ENCODE data around the gene TMPRSS3.

TMPRSS3 gene

DNA sequence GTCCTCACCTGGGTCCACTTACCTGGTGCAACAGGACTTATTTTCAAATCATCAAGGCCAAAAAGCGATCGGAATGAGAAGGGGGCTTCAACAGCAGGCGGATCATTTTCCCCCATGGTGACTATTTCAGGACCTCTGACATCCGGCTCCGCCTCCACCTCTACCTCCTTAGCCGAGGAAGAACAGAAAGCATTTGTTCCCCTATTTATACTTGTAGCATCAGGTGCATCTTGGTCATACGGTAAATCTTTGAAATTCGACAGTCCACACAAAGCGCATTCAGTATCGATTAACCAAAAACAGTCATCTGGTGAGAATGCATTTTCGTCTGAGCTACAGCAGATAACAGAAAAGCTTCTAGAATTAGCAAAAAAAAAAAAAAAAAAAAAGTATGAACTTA, 550 bp downstream of the TMPRSS3 start:
- DNase-seq = no peak
- in situ Hi-C loops (cut with HindIII; ENCODE audit: low pct_ligation_motif_present, low pct_unique_long_range_greater_than_20kb, low sequenced_read_pairs) = no loop called here

DNA sequence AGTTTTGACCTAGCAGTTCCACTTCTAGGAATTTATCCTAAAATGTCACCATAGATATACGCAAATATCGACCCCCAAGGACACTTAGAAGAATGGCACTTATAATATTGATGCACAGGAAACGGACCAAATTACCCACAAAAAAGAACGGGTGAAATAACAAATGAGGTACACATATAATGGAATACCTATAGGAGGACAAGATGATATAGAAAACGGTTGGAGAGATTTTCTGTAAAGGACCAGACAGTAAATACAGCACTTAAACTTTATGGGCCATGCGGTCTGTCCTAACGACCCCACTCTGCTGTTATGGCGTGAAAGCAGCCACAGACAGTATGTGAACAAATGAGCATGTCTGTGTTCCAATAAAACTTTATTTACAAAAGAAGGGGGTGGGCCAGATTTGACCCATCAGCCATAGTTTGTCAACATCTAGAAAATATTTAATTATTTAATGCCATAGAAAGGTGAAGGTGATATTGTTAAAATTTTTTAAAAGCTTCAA, 2.4 kb downstream of the TMPRSS3 start:
- DNase-seq = no peak
- in situ Hi-C loops (cut with HindIII; ENCODE audit: low pct_ligation_motif_present, low pct_unique_long_range_greater_than_20kb, low sequenced_read_pairs) = no loop called here

DNA sequence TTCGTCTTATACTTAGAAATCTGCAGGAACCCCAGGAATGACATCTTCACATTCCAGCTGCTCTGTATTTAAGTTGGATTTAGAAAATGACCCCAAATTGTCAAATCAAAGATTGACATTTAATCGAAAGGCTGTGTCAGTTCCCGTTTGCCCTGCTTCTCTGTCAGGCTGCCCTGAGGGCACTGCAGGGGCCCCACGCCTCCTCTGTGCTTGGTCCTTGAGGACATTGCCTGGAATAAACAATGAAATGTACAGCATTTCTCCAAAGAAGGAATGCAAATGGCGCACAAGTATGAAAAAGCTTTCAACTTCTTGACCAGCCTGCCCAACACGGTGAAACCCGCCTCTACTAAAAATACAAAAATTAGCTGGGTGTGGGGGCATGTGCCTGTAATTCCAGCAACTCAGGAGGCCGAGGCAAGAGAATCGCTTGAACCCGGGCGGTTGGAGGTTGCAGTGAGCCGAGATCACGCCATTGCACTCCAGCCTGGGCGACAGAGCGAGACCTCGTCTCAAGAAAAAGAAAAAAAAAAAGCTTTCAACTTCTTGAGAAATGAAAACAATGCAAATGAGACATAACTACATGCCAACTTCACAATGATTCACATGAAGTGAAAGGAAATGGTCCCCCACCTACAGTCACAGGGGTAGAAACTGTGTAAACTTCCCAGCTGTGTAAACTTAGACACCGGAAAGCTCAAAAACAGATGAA, 3.0 kb downstream of the TMPRSS3 start:
- in situ Hi-C loops (cut with HindIII; ENCODE audit: low pct_ligation_motif_present, low pct_unique_long_range_greater_than_20kb, low sequenced_read_pairs) = no loop called here
- DNase-seq = no peak

DNA sequence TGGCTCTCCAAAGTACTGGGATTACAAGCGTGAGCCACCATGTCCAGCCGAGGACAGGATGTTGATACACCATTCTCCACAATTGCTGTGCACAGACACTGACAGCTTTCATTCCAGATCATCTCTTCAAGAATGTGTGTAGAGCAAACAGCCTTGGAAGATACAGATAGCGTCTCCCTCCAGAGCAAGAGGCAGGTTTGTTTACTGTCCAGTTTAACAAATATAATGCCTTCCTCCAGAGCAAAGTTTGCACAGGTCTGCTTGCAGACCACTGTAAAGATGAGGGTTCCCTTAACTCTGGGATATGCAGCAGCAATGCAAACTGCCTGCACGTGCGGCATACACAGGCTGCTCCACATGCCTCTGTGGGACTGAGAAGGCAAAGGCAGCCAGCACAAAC, 4.6 kb downstream of the TMPRSS3 start:
- DNase-seq = no peak
- in situ Hi-C loops (cut with HindIII; ENCODE audit: low pct_ligation_motif_present, low pct_unique_long_range_greater_than_20kb, low sequenced_read_pairs) = no loop called here

DNA sequence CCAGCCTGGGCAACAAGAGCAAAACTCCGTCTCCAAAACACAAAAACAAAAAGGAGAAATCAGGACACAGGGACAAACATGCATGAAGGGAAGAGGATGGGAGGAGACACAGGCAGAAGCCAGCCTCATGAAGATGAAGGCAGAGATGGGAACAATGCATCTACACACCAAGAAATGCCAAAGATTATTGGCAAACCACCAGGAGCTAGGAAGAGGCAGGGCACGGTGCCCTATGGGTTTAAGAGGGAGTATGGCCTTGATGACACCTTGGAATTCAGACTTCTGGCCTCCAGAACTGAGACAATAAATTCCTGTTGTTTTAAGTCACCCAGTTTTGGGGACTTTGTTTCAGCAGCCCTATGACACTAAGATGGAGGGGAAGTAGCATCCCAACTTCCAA, 5.2 kb downstream of the TMPRSS3 start:
- in situ Hi-C loops (cut with HindIII; ENCODE audit: low pct_ligation_motif_present, low pct_unique_long_range_greater_than_20kb, low sequenced_read_pairs) = no loop called here

DNA sequence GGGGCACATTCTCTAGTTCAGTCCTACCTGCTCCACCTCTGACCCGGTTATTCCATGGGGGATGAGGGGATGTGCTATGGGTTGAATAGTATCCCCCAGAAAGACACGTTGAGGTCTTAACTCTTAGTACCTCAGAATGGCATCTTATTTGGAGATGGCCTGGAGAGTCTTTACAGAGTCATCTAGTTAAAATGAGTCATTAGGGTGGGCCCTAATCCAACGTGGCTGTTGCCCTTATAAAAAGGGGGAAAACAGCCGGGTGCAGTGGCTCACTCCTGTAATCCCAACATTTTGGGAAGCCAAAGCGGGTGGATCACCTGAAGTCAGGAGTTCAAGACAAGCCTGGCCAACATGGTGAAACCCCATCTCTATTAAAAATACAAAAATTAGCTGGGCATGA, 5.7 kb downstream of the TMPRSS3 start:
- in situ Hi-C loops (cut with HindIII; ENCODE audit: low pct_ligation_motif_present, low pct_unique_long_range_greater_than_20kb, low sequenced_read_pairs) = no loop called here
- no peak for DNase-seq

More for the DNA sequence above, 5.2 kb downstream of the TMPRSS3 start:
- DNase-seq = no peak

DNA sequence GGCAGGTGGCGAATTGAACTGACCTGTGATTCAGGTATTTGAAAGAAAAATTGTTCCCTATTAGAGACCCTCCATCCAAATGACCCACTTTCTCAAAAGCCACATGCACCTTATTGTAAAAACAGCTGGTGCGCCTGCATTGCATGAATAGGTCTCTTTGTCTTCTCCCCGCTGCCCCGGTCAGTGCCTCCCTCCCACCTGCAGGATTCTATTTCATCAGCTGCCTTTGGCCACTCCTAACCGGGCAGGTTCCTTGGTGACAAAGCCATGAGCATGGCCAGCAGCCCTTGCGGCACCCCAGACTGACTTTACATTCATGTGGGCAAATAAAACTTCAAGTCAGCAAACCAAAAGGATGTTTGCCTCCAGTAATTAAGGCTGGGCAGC, 6.4 kb downstream of the TMPRSS3 start:
- DNase-seq = no peak
- in situ Hi-C loops (cut with HindIII; ENCODE audit: low pct_ligation_motif_present, low pct_unique_long_range_greater_than_20kb, low sequenced_read_pairs) = no loop called here

DNA sequence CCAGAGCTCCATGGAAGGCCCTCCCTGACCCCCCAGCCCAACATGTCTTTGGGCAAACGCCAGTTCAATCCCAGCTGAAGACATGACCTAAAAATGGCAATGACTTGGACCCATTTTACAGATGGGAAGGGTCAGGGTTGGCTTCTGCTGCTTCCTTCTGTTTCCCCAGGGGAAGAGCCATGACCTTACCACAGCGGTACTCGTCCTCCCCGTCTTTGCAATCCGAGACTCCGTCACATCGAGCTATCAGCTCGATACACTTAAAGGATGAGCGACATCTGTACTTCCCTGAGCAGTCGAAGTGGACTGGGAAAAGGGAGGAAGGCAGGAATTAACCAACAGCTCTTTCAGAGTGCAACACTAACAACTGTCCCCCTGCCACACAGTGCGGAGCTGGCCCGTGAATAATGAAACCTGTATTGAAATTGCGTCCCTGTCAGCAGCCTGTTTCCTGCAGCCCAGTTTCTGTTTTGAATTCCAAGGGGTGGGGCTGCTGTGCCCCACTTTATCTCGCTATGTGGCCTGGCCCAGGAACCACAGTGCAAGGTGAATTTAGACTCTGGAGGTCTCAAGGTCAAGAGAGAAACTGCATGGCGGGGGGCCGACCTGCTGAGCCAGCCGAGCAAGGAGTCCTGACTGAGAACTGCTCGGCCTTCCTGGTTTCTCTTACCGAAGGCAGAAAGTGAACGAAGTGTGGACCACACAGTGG, 7.0 kb downstream of the TMPRSS3 start:
- DNase-seq = no peak
- in situ Hi-C loops (cut with HindIII; ENCODE audit: low pct_ligation_motif_present, low pct_unique_long_range_greater_than_20kb, low sequenced_read_pairs) = no loop called here

DNA sequence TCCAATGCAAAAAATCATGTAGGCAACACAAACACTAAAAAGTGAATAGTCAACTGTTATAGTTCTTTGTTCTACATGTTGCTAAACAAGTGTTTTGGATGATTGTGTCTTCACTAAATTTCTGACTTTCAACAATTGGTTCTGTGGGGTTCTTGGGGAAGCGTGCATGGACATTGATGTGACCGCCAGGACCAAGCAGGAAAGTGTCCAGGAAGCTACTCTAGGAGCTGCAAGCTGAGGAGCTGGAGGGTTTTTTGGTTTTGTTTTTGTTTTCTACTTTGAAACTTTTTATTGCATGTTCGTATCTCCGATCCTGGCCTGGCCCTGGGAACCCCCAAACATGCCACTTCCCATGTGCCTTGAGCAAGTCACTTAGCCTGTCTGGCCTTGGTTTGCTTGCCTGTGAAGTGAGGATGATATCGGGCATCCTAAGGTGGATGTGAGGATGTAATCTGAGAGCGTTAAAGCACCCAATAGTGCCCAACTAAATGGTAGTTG, 8.0 kb downstream of the TMPRSS3 start:
- DNase-seq = no peak

DNA sequence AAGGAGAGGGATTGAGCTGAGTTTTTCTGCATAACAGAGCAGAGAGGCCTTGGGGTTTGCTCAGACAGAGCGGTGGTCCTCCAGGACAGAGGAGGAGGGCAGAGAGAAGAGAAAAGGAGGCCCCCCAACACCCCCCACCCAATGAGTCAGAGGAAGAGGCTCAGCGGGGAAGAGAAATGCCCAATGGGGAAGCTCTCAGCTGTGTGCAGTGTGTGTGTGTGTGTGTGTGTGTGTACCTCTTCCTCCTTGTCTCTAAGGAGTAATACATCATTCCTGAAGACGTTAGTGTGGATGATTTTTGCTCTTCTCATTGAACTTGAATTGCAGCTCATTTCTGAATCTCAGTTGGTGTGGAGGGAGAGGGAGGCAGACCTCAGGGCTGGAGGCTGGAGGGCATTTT, 8.7 kb downstream of the TMPRSS3 start:
- in situ Hi-C loops (cut with HindIII; ENCODE audit: low pct_ligation_motif_present, low pct_unique_long_range_greater_than_20kb, low sequenced_read_pairs) = no loop called here
- DNase-seq = no peak

More for the DNA sequence above, 8.0 kb downstream of the TMPRSS3 start:
- in situ Hi-C loops (cut with HindIII; ENCODE audit: low pct_ligation_motif_present, low pct_unique_long_range_greater_than_20kb, low sequenced_read_pairs) = no loop called here

DNA sequence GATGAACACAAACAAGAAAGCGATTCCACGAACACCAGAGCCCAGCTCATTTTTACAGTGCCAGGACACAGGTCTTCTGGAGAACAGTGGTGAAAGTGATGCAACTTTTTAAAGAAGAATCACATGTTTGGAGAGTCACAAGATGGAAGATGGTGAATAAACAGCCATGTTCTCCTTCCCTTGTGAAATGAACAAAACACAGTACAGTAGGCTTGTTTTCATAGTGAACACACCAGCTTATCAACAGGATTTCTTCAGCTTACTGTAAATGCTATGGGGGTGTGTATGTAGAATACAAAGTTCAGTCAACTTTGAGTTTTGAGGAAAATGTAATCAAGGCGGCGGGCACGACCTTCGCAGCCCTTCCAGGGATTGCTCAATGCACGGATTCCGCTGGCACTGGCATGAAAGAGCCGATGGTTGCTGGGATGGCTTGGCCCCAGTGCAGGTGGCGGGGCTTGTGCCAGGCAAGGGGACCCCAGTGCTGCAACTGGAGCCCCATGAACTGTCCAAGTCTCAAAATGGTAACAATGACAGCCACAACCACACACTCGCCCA, 9.7 kb downstream of the TMPRSS3 start:
- in situ Hi-C loops (cut with HindIII; ENCODE audit: low pct_ligation_motif_present, low pct_unique_long_range_greater_than_20kb, low sequenced_read_pairs) = no loop called here
- no peak for DNase-seq

DNA sequence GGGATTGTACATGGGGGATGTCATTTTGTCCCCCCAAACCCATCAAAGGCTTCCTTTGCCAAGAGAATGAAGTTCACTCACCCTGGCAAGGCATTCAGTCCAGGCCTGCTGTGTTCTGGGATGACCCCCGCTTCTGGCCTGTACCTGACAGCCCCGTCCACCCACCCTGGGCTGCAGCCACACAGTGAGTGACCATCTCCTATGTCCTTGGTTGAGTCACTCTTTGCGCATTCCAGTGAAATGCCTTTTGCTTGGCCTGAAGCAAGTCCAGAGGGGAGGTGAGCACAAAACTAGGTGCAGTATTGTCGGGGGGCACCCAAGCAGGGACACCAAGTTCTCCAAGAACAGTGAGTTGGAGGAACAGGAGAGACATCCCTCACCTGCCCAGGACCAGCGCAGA, 10.2 kb downstream of the TMPRSS3 start:
- DNase-seq = no peak
- in situ Hi-C loops (cut with HindIII; ENCODE audit: low pct_ligation_motif_present, low pct_unique_long_range_greater_than_20kb, low sequenced_read_pairs) = no loop called here

DNA sequence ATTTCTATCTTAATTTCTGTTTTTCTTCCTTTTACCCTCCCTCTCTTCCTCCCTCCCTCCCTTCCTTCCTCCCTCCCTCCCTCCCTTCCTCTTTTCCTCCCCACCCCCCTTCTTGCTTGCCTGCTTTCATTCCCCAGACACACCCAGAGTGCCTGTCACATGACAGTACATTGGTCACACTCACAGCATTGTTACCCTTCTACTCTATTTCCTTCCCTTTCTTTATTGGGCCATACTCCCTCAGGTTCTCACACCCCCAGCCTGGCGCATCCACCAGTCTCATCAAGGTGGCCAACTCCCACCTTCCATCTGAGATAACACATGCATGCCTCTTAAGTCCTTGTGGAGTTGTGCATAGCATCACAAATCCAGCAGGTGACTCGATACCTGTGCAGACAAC, 10.9 kb downstream of the TMPRSS3 start:
- in situ Hi-C loops (cut with HindIII; ENCODE audit: low pct_ligation_motif_present, low pct_unique_long_range_greater_than_20kb, low sequenced_read_pairs) = no loop called here
- no peak for DNase-seq

DNA sequence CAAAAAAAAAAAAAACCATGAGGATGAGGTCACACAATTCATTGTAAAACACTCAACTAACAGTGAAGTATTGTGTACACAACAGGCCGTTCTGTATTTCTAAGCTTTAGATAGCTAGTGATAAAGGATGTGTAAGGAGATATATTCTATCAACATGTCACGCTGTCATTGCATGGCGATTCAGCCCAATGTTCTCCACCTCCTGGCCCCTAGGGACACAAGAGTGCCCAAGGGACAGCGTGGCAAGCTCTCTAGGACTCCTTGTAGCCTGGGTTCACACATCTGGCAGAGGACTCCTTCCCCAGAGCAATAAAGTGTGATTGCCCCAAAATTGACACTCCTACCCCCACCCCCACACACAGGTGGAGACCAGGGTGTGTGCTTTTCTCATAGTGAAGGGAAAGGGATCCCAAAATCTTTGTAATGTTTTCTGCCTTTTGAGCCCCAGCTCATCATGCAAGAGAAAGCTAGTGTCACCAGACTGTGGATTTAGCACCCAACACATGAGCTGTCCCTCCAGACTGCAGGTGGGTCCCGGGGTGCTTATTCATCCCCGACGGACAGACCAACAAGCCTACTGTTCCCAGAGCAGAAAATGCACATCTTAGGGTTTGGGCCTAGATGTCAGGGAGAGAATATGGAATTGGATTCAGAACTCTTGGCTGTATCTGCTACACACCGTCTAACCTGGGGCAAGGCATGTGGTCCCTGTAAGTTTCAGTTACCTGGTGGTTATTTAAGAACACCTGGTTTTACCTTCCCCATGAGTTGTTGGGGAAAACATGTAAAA, 11.5 kb downstream of the TMPRSS3 start:
- DNase-seq = no peak
- in situ Hi-C loops (cut with HindIII; ENCODE audit: low pct_ligation_motif_present, low pct_unique_long_range_greater_than_20kb, low sequenced_read_pairs) = no loop called here

DNA sequence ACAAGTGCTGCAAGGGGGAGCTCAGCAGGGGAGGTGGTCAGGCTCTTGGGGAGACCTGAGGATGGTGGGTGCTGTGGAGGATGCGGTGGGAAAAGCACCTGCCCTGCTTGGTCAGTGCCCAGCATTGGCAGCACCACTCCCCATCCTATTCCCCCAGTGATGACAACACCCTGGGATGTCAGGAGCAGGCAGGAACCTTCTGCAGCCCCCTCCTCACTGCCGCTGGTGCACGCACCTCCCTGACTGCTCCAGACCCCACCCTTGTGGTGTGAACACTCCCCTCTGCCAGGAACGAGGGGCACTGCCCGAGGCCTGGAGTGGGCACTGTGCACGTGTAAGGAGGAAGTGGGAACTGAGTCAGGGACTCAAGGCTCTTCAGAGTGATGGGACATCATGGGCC, 12.5 kb downstream of the TMPRSS3 start:
- no peak for DNase-seq
- in situ Hi-C loops (cut with HindIII; ENCODE audit: low pct_ligation_motif_present, low pct_unique_long_range_greater_than_20kb, low sequenced_read_pairs) = no loop called here

DNA sequence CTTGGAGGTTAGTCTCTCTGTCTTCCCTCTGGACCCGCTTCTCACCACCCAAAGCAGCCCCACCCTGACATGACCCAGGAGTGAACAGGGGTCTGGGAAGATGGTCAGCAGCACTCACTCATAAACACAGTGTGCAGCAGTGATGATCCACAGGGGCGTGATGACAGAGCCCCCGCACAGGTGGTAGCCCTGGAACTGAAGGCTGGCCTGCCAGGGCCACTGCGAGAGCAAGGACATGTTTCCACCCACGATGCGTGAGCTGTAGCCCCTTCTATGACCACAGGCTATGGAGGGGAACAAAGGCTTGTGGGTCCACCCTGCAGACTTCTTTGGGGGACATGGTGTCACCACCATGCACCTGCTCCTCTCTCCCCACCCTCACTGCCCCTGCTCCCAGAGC, 12.9 kb downstream of the TMPRSS3 start:
- in situ Hi-C loops (cut with HindIII; ENCODE audit: low pct_ligation_motif_present, low pct_unique_long_range_greater_than_20kb, low sequenced_read_pairs) = no loop called here
- DNase-seq = no peak

DNA sequence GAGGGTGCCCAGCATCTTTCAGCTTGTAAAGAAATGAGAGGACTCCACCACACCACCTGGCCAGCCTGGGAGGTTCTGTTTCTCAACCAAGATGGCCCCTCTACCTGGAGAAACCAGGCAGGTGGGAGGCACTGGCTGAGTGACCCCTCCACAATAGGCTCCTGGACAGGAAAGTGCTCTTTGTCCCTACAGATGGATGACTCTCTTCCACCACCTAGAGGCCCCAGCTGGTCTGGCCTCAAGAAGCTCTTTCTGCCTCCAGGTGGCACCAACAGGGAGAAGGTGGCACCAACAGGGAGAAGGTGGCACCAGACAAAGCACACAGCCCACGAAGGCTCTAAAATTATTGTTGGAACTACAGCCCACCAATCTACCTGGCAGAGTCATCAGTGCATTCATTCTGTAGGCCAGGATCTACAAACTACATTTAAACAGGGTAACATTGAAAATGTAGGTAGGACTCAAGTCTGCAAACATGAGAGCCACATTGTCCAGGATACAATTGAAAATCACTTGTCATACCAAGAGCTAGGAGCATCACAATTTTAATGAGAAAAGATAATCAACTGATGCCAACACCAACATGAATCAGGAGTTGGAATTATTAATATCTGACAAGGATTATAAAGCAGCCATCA, 14.4 kb downstream of the TMPRSS3 start:
- in situ Hi-C loops (cut with HindIII; ENCODE audit: low pct_ligation_motif_present, low pct_unique_long_range_greater_than_20kb, low sequenced_read_pairs) = no loop called here
- DNase-seq = peak; percentile 65

DNA sequence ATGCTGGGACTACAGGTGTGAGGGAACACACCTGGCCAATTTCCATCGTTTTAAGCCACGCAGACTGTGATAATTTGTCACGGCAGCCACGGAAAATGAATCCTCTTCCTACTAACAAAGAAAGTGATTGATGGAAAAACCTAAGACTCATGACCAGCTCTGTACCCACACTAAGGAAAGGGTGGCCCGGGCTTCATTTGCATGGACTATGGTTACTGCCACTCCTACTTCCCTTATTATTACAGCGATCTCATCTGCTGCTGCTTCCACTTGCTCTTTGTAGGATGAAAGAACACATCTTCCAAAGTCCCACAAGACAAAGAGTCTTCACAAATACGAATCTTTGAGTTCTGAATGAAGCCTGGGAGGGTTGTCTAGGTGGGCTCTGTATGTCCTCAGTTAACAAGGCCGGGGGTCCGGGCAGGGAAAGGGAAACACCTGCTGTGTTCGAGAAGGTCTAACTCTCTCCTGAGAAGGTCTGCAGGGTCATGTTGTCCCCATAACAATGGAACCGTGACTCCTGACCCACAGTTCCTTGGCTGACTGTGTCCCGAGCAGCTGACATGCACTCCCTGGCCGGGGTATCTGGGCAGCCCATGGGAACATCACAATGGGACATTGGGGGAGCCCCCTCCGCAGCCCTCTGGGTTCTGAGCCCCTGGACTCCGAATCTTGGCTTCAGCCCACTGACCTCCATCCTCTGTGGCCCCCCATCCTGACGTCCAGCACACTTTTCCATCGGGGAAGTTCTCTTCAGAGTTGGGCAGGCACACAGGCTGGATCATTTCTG, 16.2 kb downstream of the TMPRSS3 start:
- DNase-seq = no peak
- in situ Hi-C loops (cut with HindIII; ENCODE audit: low pct_ligation_motif_present, low pct_unique_long_range_greater_than_20kb, low sequenced_read_pairs) = no loop called here

Data from ACHN (cell line).